ENCODE results near the gene MGRN1.

MGRN1 gene

DNA sequence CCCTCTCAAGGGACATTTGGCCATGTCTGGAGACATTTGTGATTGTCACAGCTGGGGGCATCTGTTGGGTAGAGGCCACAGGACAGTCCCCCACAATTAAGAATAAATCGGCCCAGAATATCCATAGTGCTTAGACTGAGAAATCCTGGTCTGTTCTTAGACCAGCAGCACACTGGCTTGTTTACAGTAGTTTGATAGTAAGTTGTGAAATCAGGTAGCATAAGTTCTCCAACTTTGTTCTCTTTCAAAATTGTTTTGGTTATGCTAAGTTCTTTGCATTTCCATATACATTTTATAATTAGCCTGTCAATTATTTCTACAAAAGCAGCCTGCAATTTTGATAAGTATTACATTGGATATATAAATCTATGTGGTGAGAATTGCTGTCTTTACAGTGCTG lies 6.8 kb downstream of the MGRN1 start:
- no peak for DNase-seq (ENCODE audit: low read depth)
- TF ChIP-seq, protein P1, sequence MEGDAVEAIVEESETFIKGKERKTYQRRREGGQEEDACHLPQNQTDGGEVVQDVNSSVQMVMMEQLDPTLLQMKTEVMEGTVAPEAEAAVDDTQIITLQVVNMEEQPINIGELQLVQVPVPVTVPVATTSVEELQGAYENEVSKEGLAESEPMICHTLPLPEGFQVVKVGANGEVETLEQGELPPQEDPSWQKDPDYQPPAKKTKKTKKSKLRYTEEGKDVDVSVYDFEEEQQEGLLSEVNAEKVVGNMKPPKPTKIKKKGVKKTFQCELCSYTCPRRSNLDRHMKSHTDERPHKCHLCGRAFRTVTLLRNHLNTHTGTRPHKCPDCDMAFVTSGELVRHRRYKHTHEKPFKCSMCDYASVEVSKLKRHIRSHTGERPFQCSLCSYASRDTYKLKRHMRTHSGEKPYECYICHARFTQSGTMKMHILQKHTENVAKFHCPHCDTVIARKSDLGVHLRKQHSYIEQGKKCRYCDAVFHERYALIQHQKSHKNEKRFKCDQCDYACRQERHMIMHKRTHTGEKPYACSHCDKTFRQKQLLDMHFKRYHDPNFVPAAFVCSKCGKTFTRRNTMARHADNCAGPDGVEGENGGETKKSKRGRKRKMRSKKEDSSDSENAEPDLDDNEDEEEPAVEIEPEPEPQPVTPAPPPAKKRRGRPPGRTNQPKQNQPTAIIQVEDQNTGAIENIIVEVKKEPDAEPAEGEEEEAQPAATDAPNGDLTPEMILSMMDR (IDR thresholded peaks at IDR 0.05; ENCODE audit: control insufficient read depth, insufficient read depth, low read depth, low read length, missing control alignments), result no peak

GRCh38 chr16:4633910-4634635 lies 9.4 kb downstream of the MGRN1 start:
- TF ChIP-seq, protein P1 (IDR thresholded peaks at IDR 0.05; ENCODE audit: control insufficient read depth, insufficient read depth, low read depth, low read length, missing control alignments), result no peak
- DNase-seq (ENCODE audit: low read depth), result no peak
- H3K4me3 ChIP-seq (ENCODE audit: control insufficient read depth, low read depth, low read length), result no peak overlapping the region

More for the DNA sequence above, 6.8 kb downstream of the MGRN1 start:
- H3K4me3 ChIP-seq (ENCODE audit: control insufficient read depth, low read depth, low read length), result no peak overlapping the region

DNA sequence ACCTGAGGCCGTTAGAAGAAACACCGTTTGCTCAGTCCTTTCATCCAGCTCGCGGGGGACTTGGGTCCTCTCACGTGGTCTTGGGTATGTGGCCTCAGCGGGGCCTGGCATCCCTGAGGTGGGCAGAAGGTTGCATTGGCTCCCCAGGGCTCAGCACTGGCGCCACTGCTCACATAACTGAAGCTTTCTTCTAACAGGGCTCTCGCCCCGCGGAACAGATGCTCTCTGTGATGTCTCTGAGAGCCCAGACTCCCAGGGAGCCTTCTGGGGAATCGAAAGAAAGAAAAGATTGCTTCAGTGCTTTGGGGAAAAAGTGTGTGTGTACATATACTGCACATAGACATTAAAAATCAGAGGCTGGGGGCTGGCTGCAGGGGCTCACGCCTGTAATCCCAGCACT lies 10.1 kb downstream of the MGRN1 start:
- no peak overlapping the region for H3K4me3 ChIP-seq (ENCODE audit: control insufficient read depth, low read depth, low read length)
- TF ChIP-seq, protein P1 (IDR thresholded peaks at IDR 0.05; ENCODE audit: control insufficient read depth, insufficient read depth, low read depth, low read length, missing control alignments), result no peak
- no peak for DNase-seq (ENCODE audit: low read depth)

GRCh38 chr16:4636196-4636595 lies 11.6 kb downstream of the MGRN1 start:
- no peak overlapping the region for H3K4me3 ChIP-seq (ENCODE audit: control insufficient read depth, low read depth, low read length)
- TF ChIP-seq, protein P1 (IDR thresholded peaks at IDR 0.05; ENCODE audit: control insufficient read depth, insufficient read depth, low read depth, low read length, missing control alignments), result no peak
- no peak for DNase-seq (ENCODE audit: low read depth)

- DNase-seq (ENCODE audit: low read depth), result no peak
- TF ChIP-seq, protein P1 (IDR thresholded peaks at IDR 0.05; ENCODE audit: control insufficient read depth, insufficient read depth, low read depth, low read length, missing control alignments), result no peak
- H3K4me3 ChIP-seq (ENCODE audit: control insufficient read depth, low read depth, low read length), result no peak overlapping the region
Measured at GRCh38 chr16:4637501-4638166, 13.0 kb downstream of the MGRN1 start.

DNA sequence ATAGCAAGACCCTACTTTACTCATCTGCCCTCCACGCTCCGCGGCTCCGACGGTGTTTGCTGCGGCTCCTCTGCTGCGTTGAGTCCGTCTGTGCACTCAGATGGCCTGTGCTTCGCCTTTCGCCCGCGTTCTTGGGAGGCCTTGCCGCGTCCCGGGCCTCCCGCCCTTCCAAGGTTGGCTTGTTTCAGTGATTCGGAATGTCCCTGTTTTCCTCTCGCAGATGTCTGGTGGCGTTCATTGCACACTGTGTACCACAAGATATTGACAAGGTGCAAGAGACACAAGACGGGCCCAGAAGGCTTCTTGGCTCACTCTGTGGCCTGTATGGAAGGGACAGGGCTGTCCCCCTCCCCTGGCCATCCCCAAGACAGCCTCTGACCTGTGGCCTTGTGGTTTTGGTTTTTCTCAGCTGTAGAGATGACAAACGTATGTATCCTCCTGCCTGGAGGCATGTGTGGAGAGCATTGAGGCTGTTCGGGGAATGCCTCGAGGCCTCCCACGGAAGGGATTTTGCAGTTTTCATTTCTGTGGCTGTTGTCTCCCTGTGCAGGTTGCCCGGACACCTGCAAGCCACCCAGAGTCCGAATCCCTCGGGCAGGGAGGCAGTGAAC lies 15.4 kb downstream of the MGRN1 start:
- DNase-seq (ENCODE audit: low read depth), result no peak
- no peak overlapping the region for H3K4me3 ChIP-seq (ENCODE audit: control insufficient read depth, low read depth, low read length)
- TF ChIP-seq, protein P1 (IDR thresholded peaks at IDR 0.05; ENCODE audit: control insufficient read depth, insufficient read depth, low read depth, low read length, missing control alignments), result no peak
